HepG2 (cell line): ENCODE results near the gene TFDP1. TPM values are rescaled to one million over a fixed set of nuclear protein-coding genes. Genes with fewer than 3 reads are reported as not detected.

Source experiments
- ATAC-seq: fragments of 200-7000 bp; cut with Tn5 transposase; 3 replicates; pipeline ENCODE4 v1.9.1; 2020; ENCODE audit warnings: mild to moderate bottlenecking, moderate library complexity
- BruUV-seq: library from RNA; stranded (reverse); fragments of 400-500 nt; replicated peaks from 2 replicates; lab custom pipeline; 2021; lab: Mats Ljungman, UMichigan
- CTCF ChIA-PET: fragments of 300-600 bp; formaldehyde crosslinking; extraction: SDS; loops from one replicate; lab custom pipeline; 2021; ENCODE audit warnings: low total read pairs, inconsistent platforms, low intra/inter-chr PET ratio; lab: Yijun Ruan, JAX
- POLR2A ChIA-PET: fragments of 350-600 bp; sonication (Branson Sonifier 250); formaldehyde crosslinking; loops from one replicate; lab custom pipeline; 2020; ENCODE audit warnings: antibody characterized with exemption, inconsistent platforms; lab: Yijun Ruan, JAX
- DNase-seq: peaks from one replicate; pipeline ENCODE4 v3.0.0-alpha.2; 2015; ENCODE audit warnings: low spot score
- FAIRE-seq: peaks from 3 replicates; lab custom pipeline; 2011; peaks lifted over from hg19 to GRCh38; lab: Jason Lieb, UNC
- H2AFZ ChIP-seq: one replicate; pipeline ENCODE4 v1.6.1; 2011; ENCODE audit warnings: low read length, inconsistent platforms
- H3K27ac ChIP-seq: fragments of 300-600 bp; 3 replicates; pipeline ENCODE4 v1.8.0; 2011; ENCODE audit warnings: mixed run types, mild to moderate bottlenecking, mixed read lengths, low read length, inconsistent platforms; ENCODE audit not compliant: insufficient read depth; ENCODE audit errors: extremely low read length
- H3K27me3 ChIP-seq, 2 experiments: fragments of 200-600 bp in 1 of 2; 2 replicates in 1 of 2; 3 replicates in 1 of 2; pipeline versions ENCODE4 v1.6.0 to v1.8.0; 2011; ENCODE audit warnings: low read length in 2 of 2, mild to moderate bottlenecking in 2 of 2, moderate library complexity in 2 of 2, inconsistent platforms in 1 of 2; ENCODE audit not compliant: insufficient read depth in 2 of 2, control insufficient read depth in 1 of 2
- H3K36me3 ChIP-seq, 2 experiments: fragments of 200-600 bp in 1 of 2; replicated peaks in 1 of 2; 2 replicates in 1 of 2; 3 replicates in 1 of 2; pipeline versions ENCODE4 v1.5.1 to v1.8.0; 2011; ENCODE audit warnings: low read length in 2 of 2, inconsistent platforms in 1 of 2; ENCODE audit not compliant: insufficient read depth in 2 of 2, control insufficient read depth in 1 of 2
- H3K4me1 ChIP-seq: 2 replicates; pipeline ENCODE4 v1.5.1; 2012; ENCODE audit warnings: low read length, inconsistent platforms; ENCODE audit not compliant: insufficient read depth
- H3K4me2 ChIP-seq: 2 replicates; pipeline ENCODE4 v1.6.0; 2011; ENCODE audit warnings: low read depth, low read length, inconsistent platforms
- H3K4me3 ChIP-seq, 3 experiments: fragments of 200-600 bp in 1 of 3; sonication (generic), shearing (Covaris generic) in 1 of 3; replicated peaks in 1 of 3; 2 replicates each; pipeline ENCODE4 v1.5.1; 2011 to 2016; ENCODE audit warnings: low read length in 3 of 3, inconsistent platforms in 2 of 3, low read depth in 2 of 3, mild to moderate bottlenecking in 2 of 3, control low read depth in 1 of 3, mixed read lengths in 1 of 3; ENCODE audit not compliant: insufficient read depth in 1 of 3
- H3K79me2 ChIP-seq: one replicate; pipeline ENCODE4 v1.6.1; 2011; ENCODE audit warnings: low read length, inconsistent platforms; ENCODE audit not compliant: insufficient read depth
- H3K9ac ChIP-seq: 2 replicates; pipeline ENCODE4 v1.6.0; 2011; ENCODE audit warnings: mild to moderate bottlenecking, low read depth, low read length, inconsistent platforms; ENCODE audit not compliant: insufficient read depth
- H3K9me3 ChIP-seq: 2 replicates; pipeline ENCODE4 v1.5.1; 2012; ENCODE audit warnings: mild to moderate bottlenecking, low read length
- H4K20me1 ChIP-seq: 2 replicates; pipeline ENCODE4 v1.6.0; 2011; ENCODE audit warnings: inconsistent platforms, mild to moderate bottlenecking, low read length, moderate library complexity; ENCODE audit not compliant: insufficient read depth
- ATF7-NPFF ChIP-seq: sonication (generic); formaldehyde crosslinking; IDR thresholded peaks from 2 replicates; pipeline ENCODE4 v1.8.1; 2023; ENCODE audit warnings: mild to moderate bottlenecking, low read depth, missing genetic modification reagents, moderate library complexity
- DDIT3 ChIP-seq: sonication (generic); formaldehyde crosslinking; IDR thresholded peaks from 2 replicates; pipeline ENCODE4 v1.4.0; 2020; ENCODE audit warnings: mild to moderate bottlenecking, missing genetic modification reagents
- DNMT1 ChIP-seq: sonication (generic); formaldehyde crosslinking; IDR thresholded peaks from 2 replicates; pipeline ENCODE4 v1.5.1; 2020; ENCODE audit warnings: mild to moderate bottlenecking, missing genetic modification reagents
- DNMT3B ChIP-seq: conservative IDR thresholded peaks from 2 replicates; pipeline ENCODE4 v1.6.1; 2016; ENCODE audit warnings: missing biosample characterization, control low read depth
- DRAP1 ChIP-seq: IDR thresholded peaks from 2 replicates; pipeline ENCODE4 v1.6.1; 2016; ENCODE audit warnings: missing genetic modification reagents, missing compliant biosample characterization
- FLYWCH1 ChIP-seq: sonication (generic); formaldehyde crosslinking; IDR thresholded peaks from 2 replicates; pipeline ENCODE4 v1.8.1; 2023; ENCODE audit warnings: mild to moderate bottlenecking, missing genetic modification reagents
- GABPB1 ChIP-seq: IDR thresholded peaks from 2 replicates; pipeline ENCODE4 v1.6.1; 2016; ENCODE audit warnings: mild to moderate bottlenecking, missing genetic modification reagents, moderate library complexity, missing compliant biosample characterization
- HES4 ChIP-seq: sonication (generic); formaldehyde crosslinking; IDR thresholded peaks from 2 replicates; pipeline ENCODE4 v1.9.0; 2021; ENCODE audit warnings: mild to moderate bottlenecking, missing genetic modification reagents, borderline replicate concordance
- MAX ChIP-seq: IDR thresholded peaks from 2 replicates; pipeline ENCODE4 v1.6.1; 2012; ENCODE audit warnings: inconsistent platforms
- NAIF1 ChIP-seq: sonication (generic); formaldehyde crosslinking; IDR thresholded peaks from 2 replicates; pipeline ENCODE4 v1.5.0; 2020; ENCODE audit warnings: mild to moderate bottlenecking, missing genetic modification reagents, borderline replicate concordance
- NFKB2 ChIP-seq: sonication (generic); formaldehyde crosslinking; IDR thresholded peaks from 2 replicates; pipeline ENCODE4 v1.4.0; 2020; ENCODE audit warnings: missing genetic modification reagents, borderline replicate concordance
- RFX3 ChIP-seq: IDR thresholded peaks from 2 replicates; pipeline ENCODE4 v1.6.1; 2016; ENCODE audit warnings: missing biosample characterization, missing genetic modification reagents
- TOE1 ChIP-seq: sonication (generic); formaldehyde crosslinking; IDR thresholded peaks from 2 replicates; pipeline ENCODE4 v1.4.0; 2020; ENCODE audit warnings: mild to moderate bottlenecking, missing genetic modification reagents
- TSC22D2 ChIP-seq: sonication (generic); formaldehyde crosslinking; IDR thresholded peaks from 2 replicates; pipeline ENCODE4 v1.5.1; 2020; ENCODE audit warnings: missing genetic modification reagents, mild to moderate bottlenecking, borderline replicate concordance
- ZBTB26 ChIP-seq: IDR thresholded peaks from 2 replicates; pipeline ENCODE4 v1.6.1; 2016; ENCODE audit warnings: missing compliant biosample characterization, missing genetic modification reagents, borderline replicate concordance
- ZFP1 ChIP-seq: IDR thresholded peaks from 2 replicates; pipeline ENCODE4 v1.6.1; 2016
- ZFP37 ChIP-seq: sonication (generic); formaldehyde crosslinking; IDR thresholded peaks from 2 replicates; pipeline ENCODE4 v1.4.0; 2020; ENCODE audit warnings: missing genetic modification reagents, borderline replicate concordance
- ZNF136 ChIP-seq: sonication (generic); formaldehyde crosslinking; IDR thresholded peaks from 2 replicates; pipeline ENCODE4 v1.8.1; 2022; ENCODE audit warnings: low read depth, mild to moderate bottlenecking, moderate library complexity, missing genetic modification reagents
- ZNF260 ChIP-seq: sonication (generic); formaldehyde crosslinking; IDR thresholded peaks from 2 replicates; pipeline ENCODE4 v1.4.0; 2020; ENCODE audit warnings: missing genetic modification reagents, low read depth, mild to moderate bottlenecking, borderline replicate concordance
- ZNF350 ChIP-seq: sonication (generic); formaldehyde crosslinking; IDR thresholded peaks from 2 replicates; pipeline ENCODE4 v1.4.0; 2020; ENCODE audit warnings: mild to moderate bottlenecking, low read depth, missing genetic modification reagents, borderline replicate concordance
- ZNF484 ChIP-seq: sonication (generic); formaldehyde crosslinking; IDR thresholded peaks from 2 replicates; pipeline ENCODE4 v1.5.1; 2020; ENCODE audit warnings: mild to moderate bottlenecking, low read depth, missing genetic modification reagents, borderline replicate concordance
- ZNF720 ChIP-seq: sonication (generic); formaldehyde crosslinking; IDR thresholded peaks from 2 replicates; pipeline ENCODE4 v1.4.0; 2020; ENCODE audit warnings: missing genetic modification reagents
- ZNF749 ChIP-seq: sonication (generic); formaldehyde crosslinking; IDR thresholded peaks from 2 replicates; pipeline ENCODE4 v1.8.0; 2022; ENCODE audit warnings: mild to moderate bottlenecking, missing genetic modification reagents, moderate library complexity, borderline replicate concordance
- ZNF782 ChIP-seq: sonication (generic); formaldehyde crosslinking; IDR thresholded peaks from 2 replicates; pipeline ENCODE4 v1.4.0; 2020; ENCODE audit warnings: missing genetic modification reagents, mild to moderate bottlenecking, borderline replicate concordance
- WGBS: methylation state at CpG from one replicate; pipeline ENCODE4 v1.1.6; 2017; ENCODE audit warnings: low lambda C conversion rate; 5-methylcytosine and 5-hydroxymethylcytosine counted together
- in situ Hi-C: cut with HindIII; loops from 2 replicates; pipeline ENCODE4 v1.10.0; 2017; ENCODE audit warnings: low pct_unique_long_range_greater_than_20kb; ENCODE audit not compliant: extremely low pct_ligation_motif_present
- intact Hi-C: fragments of 100-400 bp; cut with micrococcal nuclease; formaldehyde crosslinking; loops from one replicate; pipeline ENCODE4 v1.10.0; 2022; ENCODE audit not compliant: unreplicated experiment
- polyA plus RNA-seq, 8 experiments: library from polyadenylated mRNA; depleted of rRNA in 3 of 8; stranded (reverse) in 7 of 8; unstranded in 1 of 8; fragments of >200 nt; fragmentation: Illumina TruSeq in 4 of 8; extraction: Trizol in 4 of 8; gene quantifications; 2 replicates each; pipeline versions ENCODE4 v1.2.1 to v1.2.3, GENCODE V29; 2011 to 2016; ENCODE audit warnings: low read depth in 4 of 8, missing spikeins in 1 of 8, mixed read lengths in 1 of 8; ENCODE audit not compliant: insufficient read depth in 1 of 8
- total RNA-seq, 5 experiments: library from RNA; depleted of rRNA; stranded (reverse); fragments of >200 nt; fragmentation: Illumina TruSeq; extraction: Trizol; gene quantifications; 2 replicates each; pipeline ENCODE4 v1.2.3, GENCODE V29; 2016; ENCODE audit warnings: low read depth in 1 of 5

Gene TFDP1
- total and polyA plus RNA-seq, 2 of the 13 experiments (the other 11 are each of a cell fraction or from before 2014, with no cell fraction given): 38.0 to 84.2 TPM

GRCh38 chr13:113540523-113540922, 44.0 kb upstream of the TFDP1 start (continued):
- no peak for TF ChIP-seq DDIT3 (CRISPR knock-in tag)
- TF ChIP-seq RFX3 (CRISPR knock-in tag): no peak
- no peak for TF ChIP-seq ZFP37 (CRISPR knock-in tag)
- no peak for TF ChIP-seq HES4 (CRISPR knock-in tag)
- TF ChIP-seq DNMT1 (CRISPR knock-in tag): no peak
- no peak for TF ChIP-seq TOE1 (CRISPR knock-in tag)
- no peak for TF ChIP-seq ZNF484
- no peak for TF ChIP-seq ZNF749 (CRISPR knock-in tag)
- no peak for TF ChIP-seq ZFP1 (CRISPR knock-in tag)
- no peak for TF ChIP-seq ATF7-NPFF

GRCh38 chr13:113542751-113543424, 41.7 kb upstream of the TFDP1 start:
- CTCF ChIA-PET: no interaction called here

More at GRCh38 chr13:113542751-113543424, 41.7 kb upstream of the TFDP1 start:
- Histone ChIP-seq H4K20me1 (peaks cover 22% of the 10 kb centered on the region; the same call in 1 of the 2 replicates), H3K9me3 (no peaks in the 10 kb centered on the region), H3K27me3 (no peaks in the 10 kb centered on the region), H3K36me3 (peaks cover 4 to 17% of the 10 kb centered on the region in 2 experiments; a peak in 2 of 5 replicates), H3K27ac (no peak overlapping the region), H3K4me1 (peaks cover 38% of the 10 kb centered on the region), H3K79me2 (peaks cover 13% of the 10 kb centered on the region), H3K4me2 (no peak overlapping the region), H3K4me3 (no peak overlapping the region), H3K9ac (no peak overlapping the region), H2AFZ (no peak overlapping the region)
- no TSS peak for BruUV-seq
- WGBS: 96% methylated on average over 20 of the region's 21 CpGs
- TF ChIP-seq ZNF136 (CRISPR knock-in tag): no peak
- TF ChIP-seq TSC22D2: no peak
- TF ChIP-seq DNMT3B (CRISPR knock-in tag): no peak
- TF ChIP-seq ZNF484: no peak
- no peak for TF ChIP-seq FLYWCH1 (CRISPR knock-in tag)
- TF ChIP-seq ZBTB26 (CRISPR knock-in tag): no peak
- no peak for TF ChIP-seq NFKB2
- no peak for TF ChIP-seq ZNF782 (CRISPR knock-in tag)
- no peak for TF ChIP-seq DRAP1 (CRISPR knock-in tag)
- no peak for TF ChIP-seq ZNF260
- TF ChIP-seq NAIF1: no peak
- no peak for TF ChIP-seq ZNF350 (CRISPR knock-in tag)
- no peak for TF ChIP-seq ZNF720
- TF ChIP-seq TOE1 (CRISPR knock-in tag): no peak
- no peak for TF ChIP-seq MAX
- no peak for TF ChIP-seq GABPB1 (CRISPR knock-in tag)
- intact Hi-C loops (no loop called here), in situ Hi-C loops (no loop called here)
- ATAC-seq (no peak), DNase-seq (no peak), FAIRE-seq (no peak)
- POLR2A ChIA-PET: no interaction called here
